DMS 273 treated with DMSO at 0.1 percent for 48 hours (cell line): ENCODE results near the gene PRRC1.
"Not testable (repeated sequence)": the region's sequence is repeated elsewhere in the genome, so short reads cannot be mapped to it uniquely, and the experiment has no call there.

ENCODE experiments used
- DNase-seq: peaks from one replicate; lab custom pipeline; 2025; lab: John Stamatoyannopoulos, UW

Gene PRRC1

GRCh38 chr5:127545249-127545648 lies 27.8 kb downstream of the PRRC1 start:
- not testable (repeated sequence) for DNase-seq

GRCh38 chr5:127549551-127549950 lies 32.1 kb downstream of the PRRC1 start:
- DNase-seq = no peak

- no peak for DNase-seq
These were observed 33.4 kb downstream of the PRRC1 start for GRCh38 chr5:127550652-127551409.

- no peak for DNase-seq
These were observed 34.1 kb downstream of the PRRC1 start for GRCh38 chr5:127551410-127552041.

GRCh38 chr5:127555826-127556225 lies 38.4 kb downstream of the PRRC1 start:
- DNase-seq = no peak

- no peak for DNase-seq
These were observed 39.3 kb downstream of the PRRC1 start for GRCh38 chr5:127556609-127557334.

GRCh38 chr5:127558273-127558672 lies 40.8 kb downstream of the PRRC1 start:
- DNase-seq = no peak

- DNase-seq = no peak
These were observed 43.8 kb downstream of the PRRC1 start for GRCh38 chr5:127561254-127561653.

GRCh38 chr5:127562252-127562651 lies 44.8 kb downstream of the PRRC1 start:
- DNase-seq = no peak

GRCh38 chr5:127563136-127563535 lies 45.7 kb downstream of the PRRC1 start:
- no peak for DNase-seq

GRCh38 chr5:127564002-127564769 lies 46.7 kb downstream of the PRRC1 start:
- peak; percentile 48 for DNase-seq

- DNase-seq = no peak
These were observed 48.3 kb downstream of the PRRC1 start for GRCh38 chr5:127565586-127566270.

- DNase-seq = no peak
These were observed 49.8 kb downstream of the PRRC1 start for GRCh38 chr5:127567026-127567768.

- no peak for DNase-seq
These were observed 50.7 kb downstream of the PRRC1 start for GRCh38 chr5:127568166-127568565.

GRCh38 chr5:127569471-127569870 lies 52.0 kb downstream of the PRRC1 start:
- DNase-seq = not testable (repeated sequence)

GRCh38 chr5:127571314-127572131 lies 54.1 kb downstream of the PRRC1 start:
- no peak for DNase-seq

- DNase-seq = no peak
These were observed 55.5 kb downstream of the PRRC1 start for GRCh38 chr5:127572930-127573329.

GRCh38 chr5:127574852-127575679 lies 57.6 kb downstream of the PRRC1 start:
- DNase-seq = no peak

GRCh38 chr5:127577458-127577857 lies 60.0 kb downstream of the PRRC1 start:
- DNase-seq = no peak
